WTC11 (cell line): ENCODE results near the gene STK26. TPM values are rescaled to one million over a fixed set of nuclear protein-coding genes. Genes with fewer than 3 reads are reported as not detected.

Experiments
- AFF4 ChIP-seq: sonication (generic); formaldehyde crosslinking; IDR thresholded peaks from 2 replicates; pipeline ENCODE4 v1.8.1; 2023; ENCODE audit warnings: mild to moderate bottlenecking, missing genetic modification reagents, borderline replicate concordance
- AR ChIP-seq: fragments of 250-450 bp; sonication (Bioruptor Pico); IDR thresholded peaks from 2 replicates; pipeline ENCODE4 v1.9.0; 2021; ENCODE audit warnings: mild to moderate bottlenecking
- ESRRA ChIP-seq: sonication (generic); formaldehyde crosslinking; IDR thresholded peaks from 2 replicates; pipeline ENCODE4 v1.8.1; 2022; ENCODE audit warnings: mild to moderate bottlenecking, missing genetic modification reagents, borderline replicate concordance
- FOXJ3 ChIP-seq: sonication (generic); formaldehyde crosslinking; IDR thresholded peaks from 2 replicates; pipeline ENCODE4 v1.9.0; 2021; ENCODE audit warnings: missing genetic modification reagents, mild to moderate bottlenecking, borderline replicate concordance
- GRHL2 ChIP-seq: fragments of 250-450 bp; sonication (Bioruptor Pico); IDR thresholded peaks from 2 replicates; pipeline ENCODE4 v1.8.0; 2022; ENCODE audit warnings: mild to moderate bottlenecking, moderate library complexity; ENCODE audit not compliant: insufficient replicate concordance, severe bottlenecking
- MXD4 ChIP-seq: fragments of 250-450 bp; sonication (Bioruptor Pico); IDR thresholded peaks from 2 replicates; pipeline ENCODE4 v1.8.0; 2021; ENCODE audit warnings: mild to moderate bottlenecking, moderate library complexity, borderline replicate concordance
- RELA ChIP-seq: sonication (generic); formaldehyde crosslinking; IDR thresholded peaks from 2 replicates; pipeline ENCODE4 v1.8.1; 2022; ENCODE audit warnings: missing genetic modification reagents, mild to moderate bottlenecking, borderline replicate concordance
- SOX15 ChIP-seq: fragments of 250-450 bp; sonication (Bioruptor Pico); IDR thresholded peaks from 2 replicates; pipeline ENCODE4 v1.9.0; 2021; ENCODE audit warnings: mild to moderate bottlenecking
- TCF7 ChIP-seq: sonication (generic); formaldehyde crosslinking; IDR thresholded peaks from 2 replicates; pipeline ENCODE4 v1.8.0; 2022; ENCODE audit warnings: mild to moderate bottlenecking, low read depth, missing genetic modification reagents, moderate library complexity
- ZNF219 ChIP-seq: sonication (generic); formaldehyde crosslinking; IDR thresholded peaks from 2 replicates; pipeline ENCODE4 v1.8.0; 2023; ENCODE audit warnings: missing genetic modification reagents, mild to moderate bottlenecking, borderline replicate concordance
- ZNF317 ChIP-seq: sonication (generic); formaldehyde crosslinking; IDR thresholded peaks from 2 replicates; pipeline ENCODE4 v1.8.1; 2023; ENCODE audit warnings: low read depth, mild to moderate bottlenecking, moderate library complexity, missing genetic modification reagents, borderline replicate concordance
- total RNA-seq: library from RNA; stranded (reverse); gene quantifications from 3 replicates; pipeline ENCODE4 v1.2.3, GENCODE V29; 2021
- TF ChIP-seq, protein P1 (sequence below): sonication (generic); formaldehyde crosslinking; IDR thresholded peaks from 2 replicates; pipeline ENCODE4 v1.8.1; 2023; ENCODE audit warnings: mild to moderate bottlenecking, missing genetic modification reagents, moderate library complexity
- TF ChIP-seq, protein P2 (sequence below): sonication (generic); formaldehyde crosslinking; IDR thresholded peaks from 2 replicates; pipeline ENCODE4 v1.8.1; 2022; ENCODE audit warnings: mild to moderate bottlenecking, missing genetic modification reagents, moderate library complexity, borderline replicate concordance
- TF ChIP-seq, protein P3 (sequence below): sonication (generic); formaldehyde crosslinking; IDR thresholded peaks from 2 replicates; pipeline ENCODE4 v1.8.1; 2022; ENCODE audit warnings: low read depth, mild to moderate bottlenecking, moderate library complexity, missing genetic modification reagents, borderline replicate concordance

STK26 gene
- total RNA-seq, 1 experiment from 2014 or later, result 77.6 TPM

DNA sequence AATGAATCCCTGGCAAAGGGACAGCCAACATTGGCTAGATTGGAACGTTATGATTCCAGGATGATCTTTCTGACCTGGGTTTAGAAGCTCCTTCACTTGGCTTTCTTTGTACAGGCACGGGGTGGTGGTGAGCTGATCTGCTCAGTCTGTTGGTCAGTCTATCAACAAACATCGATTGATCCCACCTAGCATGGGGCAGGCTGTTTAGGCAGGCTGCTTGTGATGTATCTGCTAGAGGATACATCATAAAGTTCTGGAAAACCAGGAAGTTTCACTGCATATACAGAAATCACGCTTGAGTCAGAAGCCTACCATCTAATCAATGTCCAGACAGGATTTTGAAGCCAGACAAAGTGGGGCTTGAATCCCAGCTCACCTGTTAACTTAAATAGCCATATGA, 97.8 kb downstream of the STK26 start (continued):
- TF ChIP-seq AR (CRISPR knock-in tag) (no peak), FOXJ3 (no peak), GRHL2 (CRISPR knock-in tag) (no peak), RELA (CRISPR knock-in tag) (no peak), MXD4 (CRISPR knock-in tag) (no peak), SOX15 (no peak), ZNF317 (CRISPR knock-in tag) (no peak), ESRRA (no peak), TCF7 (CRISPR knock-in tag) (no peak), AFF4 (CRISPR knock-in tag) (no peak), ZNF219 (CRISPR knock-in tag) (no peak)
- TF ChIP-seq, protein P1, sequence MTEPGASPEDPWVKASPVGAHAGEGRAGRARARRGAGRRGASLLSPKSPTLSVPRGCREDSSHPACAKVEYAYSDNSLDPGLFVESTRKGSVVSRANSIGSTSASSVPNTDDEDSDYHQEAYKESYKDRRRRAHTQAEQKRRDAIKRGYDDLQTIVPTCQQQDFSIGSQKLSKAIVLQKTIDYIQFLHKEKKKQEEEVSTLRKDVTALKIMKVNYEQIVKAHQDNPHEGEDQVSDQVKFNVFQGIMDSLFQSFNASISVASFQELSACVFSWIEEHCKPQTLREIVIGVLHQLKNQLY (CRISPR knock-in tag), result no peak
- TF ChIP-seq, protein P2, sequence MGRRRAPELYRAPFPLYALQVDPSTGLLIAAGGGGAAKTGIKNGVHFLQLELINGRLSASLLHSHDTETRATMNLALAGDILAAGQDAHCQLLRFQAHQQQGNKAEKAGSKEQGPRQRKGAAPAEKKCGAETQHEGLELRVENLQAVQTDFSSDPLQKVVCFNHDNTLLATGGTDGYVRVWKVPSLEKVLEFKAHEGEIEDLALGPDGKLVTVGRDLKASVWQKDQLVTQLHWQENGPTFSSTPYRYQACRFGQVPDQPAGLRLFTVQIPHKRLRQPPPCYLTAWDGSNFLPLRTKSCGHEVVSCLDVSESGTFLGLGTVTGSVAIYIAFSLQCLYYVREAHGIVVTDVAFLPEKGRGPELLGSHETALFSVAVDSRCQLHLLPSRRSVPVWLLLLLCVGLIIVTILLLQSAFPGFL (CRISPR knock-in tag), result no peak
- TF ChIP-seq, protein P3, sequence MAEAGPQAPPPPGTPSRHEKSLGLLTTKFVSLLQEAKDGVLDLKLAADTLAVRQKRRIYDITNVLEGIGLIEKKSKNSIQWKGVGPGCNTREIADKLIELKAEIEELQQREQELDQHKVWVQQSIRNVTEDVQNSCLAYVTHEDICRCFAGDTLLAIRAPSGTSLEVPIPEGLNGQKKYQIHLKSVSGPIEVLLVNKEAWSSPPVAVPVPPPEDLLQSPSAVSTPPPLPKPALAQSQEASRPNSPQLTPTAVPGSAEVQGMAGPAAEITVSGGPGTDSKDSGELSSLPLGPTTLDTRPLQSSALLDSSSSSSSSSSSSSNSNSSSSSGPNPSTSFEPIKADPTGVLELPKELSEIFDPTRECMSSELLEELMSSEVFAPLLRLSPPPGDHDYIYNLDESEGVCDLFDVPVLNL, result no peak
- TF ChIP-seq, all 79 proteins: peak for 0

Other genes with a start within 250 kb of the STK26 start
- gene FRMD7, start 104.7 kb downstream of the STK26 start, total RNA-seq, result not detected in 3 replicates
- gene RAP2C, start 196.1 kb downstream of the STK26 start, total RNA-seq, result 20.5 to 25.2 TPM (median 25.0 TPM) in 3 replicates